ENCODE results near the gene DNASE1L3. TPM values are rescaled to one million over a fixed set of nuclear protein-coding genes. Genes with fewer than 3 reads are reported as not detected.

Gene DNASE1L3
- total RNA-seq (2014; rRNA removed; shearing (Covaris generic)) (not detected in 2 replicates), polyA plus RNA-seq (2016; fragmentation: Nextera tagmentation; extraction: Ambion mirVana) (not detected in 2 replicates)

DNA sequence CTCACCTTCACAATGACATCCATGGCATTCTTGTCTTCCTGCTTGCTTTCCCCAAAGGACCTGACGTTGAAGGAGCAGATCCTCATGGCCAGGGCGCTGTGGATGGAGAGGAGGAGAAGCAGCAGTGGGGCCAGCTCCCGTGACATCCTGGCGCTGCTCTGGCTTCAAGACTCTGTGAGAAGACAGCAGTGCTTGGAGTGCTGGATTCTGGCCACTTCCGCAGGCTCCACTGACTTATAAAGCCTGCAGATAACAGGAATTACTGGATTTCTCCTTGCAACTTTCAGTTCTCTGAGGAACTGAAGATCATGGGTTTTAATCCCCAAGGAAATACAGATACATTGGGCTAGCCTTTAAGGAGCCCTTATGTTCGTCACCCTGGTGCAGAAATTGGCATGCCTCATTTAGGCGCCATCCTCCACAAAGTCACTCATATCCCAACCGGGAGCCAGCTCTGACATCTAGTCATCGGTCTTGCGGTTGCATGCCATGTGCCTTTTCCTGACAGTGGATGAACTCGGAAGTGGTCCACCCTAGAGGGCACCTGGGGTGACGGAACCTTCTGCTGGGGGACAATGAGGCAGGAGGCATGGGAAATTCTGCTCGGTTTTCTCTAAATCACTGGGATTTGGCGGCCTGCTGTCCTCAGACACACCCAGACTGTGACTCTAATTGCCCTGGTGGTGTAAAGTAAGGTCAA, at the start of gene DNASE1L3:
Gene DNASE1L3, minus strand, starts transcription at position 212 of the 700 bp plus-strand sequence. Its CDS starts 66 bp downstream, at position 146.
- H3K9me2 ChIP-seq (ENCODE audit: insufficient read depth) = no peaks in the 10 kb centered on the region
- no peak within 1 kb of the TSS for H3K9ac ChIP-seq
- WGBS, 2 experiments (ENCODE audit: low coverage in 1 of 2, low lambda C conversion rate in 2 of 2, missing lambda C conversion rate in 2 of 2) = 76 to 79% methylated on average over 14 of the region's 14 CpGs
- DNase-seq = no peak
- no peaks in the 10 kb centered on the region for H4K20me1 ChIP-seq (ENCODE audit: insufficient read depth)
- H2AFZ ChIP-seq = no peak within 1 kb of the TSS
- no peak for TF ChIP-seq EZH2phosphoT487 (IDR thresholded peaks at IDR 0.05; ENCODE audit: insufficient read depth, low read depth)
- TF ChIP-seq EZH2 (IDR thresholded peaks at IDR 0.05; ENCODE audit: insufficient read depth, poor library complexity, severe bottlenecking) = no peak
- H3K79me2 ChIP-seq (ENCODE audit: insufficient read depth) = no peaks in the 10 kb centered on the region
- H3K27ac ChIP-seq = no peak within 1 kb of the TSS
- no peak within 1 kb of the TSS for H3K4me3 ChIP-seq
- H3F3A ChIP-seq (ENCODE audit: insufficient read depth) = no peaks in the 10 kb centered on the region
- no peaks in the 10 kb centered on the region for H3K36me3 ChIP-seq (ENCODE audit: low read depth)
- in situ Hi-C loops (cut with MboI) = no loop called here
- H3K9me3 ChIP-seq (ENCODE audit: low read depth) = no peaks in the 10 kb centered on the region
- H3K4me2 ChIP-seq (ENCODE audit: unreplicated experiment) = no peak within 1 kb of the TSS
- peaks cover 6% of the 10 kb centered on the region for H3K4me1 ChIP-seq (ENCODE audit: insufficient read depth)
- H3K27me3 ChIP-seq (replicated peaks; ENCODE audit: insufficient read depth) = no peaks in the 10 kb centered on the region; the same call in 1 of the 2 replicates

- Histone ChIP-seq H4K20me1 (ENCODE audit: insufficient read depth) (no peaks in the 10 kb centered on the region), H3K4me3 (no peak overlapping the region), H3K4me2 (ENCODE audit: unreplicated experiment) (peak overlapping the region; percentile 22), H3K27me3 (replicated peaks; ENCODE audit: insufficient read depth) (no peaks in the 10 kb centered on the region), H3K9me2 (ENCODE audit: insufficient read depth) (no peaks in the 10 kb centered on the region), H3K4me1 (ENCODE audit: insufficient read depth) (peaks cover 11% of the 10 kb centered on the region), H3F3A (ENCODE audit: insufficient read depth) (peaks cover 20% of the 10 kb centered on the region), H3K36me3 (ENCODE audit: low read depth) (no peaks in the 10 kb centered on the region), H3K27ac (peak overlapping the region; percentile 88), H2AFZ (no peak overlapping the region), H3K9ac (peak overlapping the region; percentile 68), H3K9me3 (ENCODE audit: low read depth) (no peaks in the 10 kb centered on the region), H3K79me2 (ENCODE audit: insufficient read depth) (no peaks in the 10 kb centered on the region)
- peak; percentile 93 for DNase-seq
- in situ Hi-C loops (cut with MboI) = no loop called here
- WGBS, 2 experiments (ENCODE audit: low coverage in 1 of 2, low lambda C conversion rate in 2 of 2, missing lambda C conversion rate in 2 of 2) = 32 to 33% methylated on average over 6 of the region's 6 CpGs
- TF ChIP-seq EZH2 (IDR thresholded peaks at IDR 0.05; ENCODE audit: insufficient read depth, poor library complexity, severe bottlenecking) (no peak), EZH2phosphoT487 (IDR thresholded peaks at IDR 0.05; ENCODE audit: insufficient read depth, low read depth) (peak; percentile 71; the same call in 1 of the 2 replicates)
Observed at GRCh38 chr3:58260261-58260731, 49.5 kb upstream of the DNASE1L3 start.

GRCh38 chr3:58258392-58259055, 47.8 kb upstream of the DNASE1L3 start:
- no peaks in the 10 kb centered on the region for H3K79me2 ChIP-seq (ENCODE audit: insufficient read depth)
- peaks cover 20% of the 10 kb centered on the region for H3F3A ChIP-seq (ENCODE audit: insufficient read depth)
- H3K9me2 ChIP-seq (ENCODE audit: insufficient read depth) = no peaks in the 10 kb centered on the region
- DNase-seq = no peak
- 93 to 94% methylated on average over 10 of the region's 10 CpGs for WGBS, 2 experiments (ENCODE audit: low coverage in 1 of 2, low lambda C conversion rate in 2 of 2, missing lambda C conversion rate in 2 of 2)
- no peak for TF ChIP-seq EZH2phosphoT487 (IDR thresholded peaks at IDR 0.05; ENCODE audit: insufficient read depth, low read depth)
- no peak for TF ChIP-seq EZH2 (IDR thresholded peaks at IDR 0.05; ENCODE audit: insufficient read depth, poor library complexity, severe bottlenecking)
- no peak overlapping the region for H3K4me2 ChIP-seq (ENCODE audit: unreplicated experiment)
- no peak overlapping the region for H3K4me3 ChIP-seq
- H3K36me3 ChIP-seq (ENCODE audit: low read depth) = no peaks in the 10 kb centered on the region
- H3K9ac ChIP-seq = no peak overlapping the region
- no peaks in the 10 kb centered on the region for H3K27me3 ChIP-seq (replicated peaks; ENCODE audit: insufficient read depth)
- H3K4me1 ChIP-seq (ENCODE audit: insufficient read depth) = peaks cover 11% of the 10 kb centered on the region
- no peak overlapping the region for H2AFZ ChIP-seq
- H3K9me3 ChIP-seq (ENCODE audit: low read depth) = no peaks in the 10 kb centered on the region
- in situ Hi-C loops (cut with MboI) = no loop called here
- no peaks in the 10 kb centered on the region for H4K20me1 ChIP-seq (ENCODE audit: insufficient read depth)
- H3K27ac ChIP-seq = no peak overlapping the region

- Histone ChIP-seq H3K9me3 (ENCODE audit: low read depth) (no peaks in the 10 kb centered on the region), H3K4me2 (ENCODE audit: unreplicated experiment) (no peak overlapping the region), H4K20me1 (ENCODE audit: insufficient read depth) (no peaks in the 10 kb centered on the region), H2AFZ (no peak overlapping the region), H3K79me2 (ENCODE audit: insufficient read depth) (no peaks in the 10 kb centered on the region), H3K27ac (no peak overlapping the region), H3K4me1 (ENCODE audit: insufficient read depth) (peaks cover 11% of the 10 kb centered on the region), H3K27me3 (replicated peaks; ENCODE audit: insufficient read depth) (no peaks in the 10 kb centered on the region), H3K9me2 (ENCODE audit: insufficient read depth) (no peaks in the 10 kb centered on the region), H3K4me3 (no peak overlapping the region), H3F3A (ENCODE audit: insufficient read depth) (peaks cover 18% of the 10 kb centered on the region), H3K36me3 (ENCODE audit: low read depth) (no peaks in the 10 kb centered on the region), H3K9ac (no peak overlapping the region)
- 86 to 88% methylated on average over 4 of the region's 4 CpGs for WGBS, 2 experiments (ENCODE audit: low coverage in 1 of 2, low lambda C conversion rate in 2 of 2, missing lambda C conversion rate in 2 of 2)
- in situ Hi-C loops (cut with MboI) = no loop called here
- TF ChIP-seq EZH2 (IDR thresholded peaks at IDR 0.05; ENCODE audit: insufficient read depth, poor library complexity, severe bottlenecking) (no peak), EZH2phosphoT487 (IDR thresholded peaks at IDR 0.05; ENCODE audit: insufficient read depth, low read depth) (no peak)
- DNase-seq = no peak
Observed at GRCh38 chr3:58256511-58256910, 45.7 kb upstream of the DNASE1L3 start.
